GM21529 (cell line): ENCODE data around the gene ATAD3C.
"Not testable (repeated sequence)": the region's sequence is repeated elsewhere in the genome, so short reads cannot be mapped to it uniquely, and the experiment has no call there.

ENCODE experiments used
- ATAC-seq: cut with Tn5 transposase; IDR thresholded peaks from one replicate; pipeline ENCODE4 v1.9.1; 2021; ENCODE audit not compliant: unreplicated experiment

Gene ATAD3C

DNA sequence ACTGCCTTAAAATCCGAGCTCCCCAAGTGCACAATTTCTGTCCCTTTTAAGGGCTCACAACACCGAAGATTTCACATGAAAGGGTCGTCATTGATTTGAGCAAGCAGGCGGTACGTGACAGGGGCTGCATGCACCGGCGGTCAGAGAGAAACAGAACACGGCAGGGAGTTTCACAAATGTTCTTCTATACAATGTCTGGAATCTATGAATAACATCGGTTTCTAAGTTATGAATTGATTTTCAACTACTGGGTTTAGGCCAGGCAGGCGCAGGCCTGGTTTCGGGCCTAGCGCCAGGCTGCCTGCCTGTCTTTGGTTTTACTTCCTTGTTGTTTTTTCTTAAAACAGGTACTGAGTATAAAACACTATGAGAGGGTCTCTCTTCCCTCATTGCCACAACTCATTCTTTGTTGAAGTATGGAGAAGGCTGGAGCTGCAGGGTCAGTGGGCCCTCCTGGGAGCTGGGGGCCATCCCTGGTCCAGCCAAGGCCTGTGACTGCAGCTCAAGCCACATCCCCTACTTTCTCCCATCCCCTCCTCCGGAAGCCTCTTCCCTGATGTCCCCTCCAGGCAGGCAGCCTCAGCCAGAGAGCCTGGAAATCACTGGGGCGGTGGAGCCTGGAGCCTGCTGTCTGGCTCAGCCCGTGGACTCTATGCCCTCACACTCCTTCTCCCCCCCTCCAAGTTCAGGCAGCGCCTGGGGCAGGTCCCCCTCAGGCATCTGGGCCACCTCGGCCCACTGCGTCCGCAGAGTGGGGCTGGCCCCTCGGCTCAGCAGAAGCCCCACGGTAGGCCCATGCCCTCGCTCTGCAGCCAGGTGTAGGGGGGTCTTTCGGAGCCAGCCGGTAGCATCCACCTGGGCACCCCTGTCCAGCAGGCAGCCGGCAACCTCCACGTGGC, 30.8 kb upstream of the ATAD3C start:
- ATAC-seq = no peak

DNA sequence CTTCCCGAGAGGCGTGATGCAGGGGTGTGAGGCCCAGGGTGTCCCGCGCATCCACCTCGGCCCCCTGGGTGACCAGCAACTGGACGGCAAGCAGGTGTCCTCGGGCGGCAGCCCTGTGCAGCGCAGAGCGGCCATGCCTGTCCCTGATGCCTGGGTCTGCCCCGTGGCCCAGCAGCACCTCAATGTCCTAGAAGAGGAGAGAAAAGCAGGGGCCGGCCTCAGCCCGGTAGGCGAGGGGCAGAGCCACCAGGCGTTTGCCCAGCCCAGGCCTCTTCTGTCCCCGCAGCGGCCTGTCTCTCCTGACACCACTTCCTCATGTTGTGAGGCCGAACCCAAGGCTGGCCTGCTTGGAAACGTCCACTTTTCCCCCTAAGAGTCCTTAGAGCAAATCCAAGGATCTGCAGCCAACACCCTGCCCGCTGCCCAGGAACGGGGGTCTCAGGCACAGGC, 30.1 kb upstream of the ATAD3C start:
- ATAC-seq = no peak

DNA sequence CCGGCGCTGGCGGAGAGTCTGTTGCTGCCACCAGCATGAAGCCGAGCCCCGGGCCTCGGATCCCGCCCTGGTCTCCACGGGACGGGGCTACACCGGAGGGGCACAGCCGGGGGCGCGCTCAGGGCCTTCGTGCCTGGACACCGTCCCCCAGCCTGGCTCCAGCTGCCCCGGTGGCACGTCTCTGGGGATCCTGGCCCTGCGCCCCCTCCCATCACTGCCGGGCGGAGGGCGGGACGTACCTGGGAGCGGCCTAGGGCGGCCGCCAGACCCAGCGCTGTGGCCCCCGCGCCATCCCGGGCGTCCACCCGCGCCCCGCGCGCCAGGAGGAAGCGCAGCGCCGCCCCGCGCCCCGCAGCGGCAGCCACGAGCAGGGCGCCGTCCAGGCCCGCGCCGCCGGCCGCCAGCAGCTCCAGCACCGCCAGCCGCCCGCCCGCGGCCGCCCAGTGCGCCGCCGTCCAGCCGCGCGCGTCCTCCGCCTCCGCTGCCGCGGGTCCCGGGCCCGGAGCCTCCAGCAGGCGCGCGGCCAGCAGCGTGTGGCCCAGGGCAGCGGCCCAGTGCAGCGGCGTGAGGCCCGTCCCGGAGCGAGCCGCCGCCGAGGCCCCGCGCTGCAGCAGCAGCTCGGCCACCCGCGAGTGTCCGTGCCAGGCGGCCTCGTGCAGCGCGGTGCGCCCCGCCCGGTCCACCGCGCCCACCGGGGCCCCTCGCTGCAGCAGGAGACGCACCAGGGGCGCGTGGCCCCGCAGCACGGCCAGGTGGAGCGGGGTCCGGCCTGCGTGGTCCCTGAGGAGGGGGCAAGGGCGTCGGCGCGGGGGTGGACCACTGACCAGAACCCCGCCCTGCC, 29.5 kb upstream of the ATAD3C start:
- no peak for ATAC-seq

DNA sequence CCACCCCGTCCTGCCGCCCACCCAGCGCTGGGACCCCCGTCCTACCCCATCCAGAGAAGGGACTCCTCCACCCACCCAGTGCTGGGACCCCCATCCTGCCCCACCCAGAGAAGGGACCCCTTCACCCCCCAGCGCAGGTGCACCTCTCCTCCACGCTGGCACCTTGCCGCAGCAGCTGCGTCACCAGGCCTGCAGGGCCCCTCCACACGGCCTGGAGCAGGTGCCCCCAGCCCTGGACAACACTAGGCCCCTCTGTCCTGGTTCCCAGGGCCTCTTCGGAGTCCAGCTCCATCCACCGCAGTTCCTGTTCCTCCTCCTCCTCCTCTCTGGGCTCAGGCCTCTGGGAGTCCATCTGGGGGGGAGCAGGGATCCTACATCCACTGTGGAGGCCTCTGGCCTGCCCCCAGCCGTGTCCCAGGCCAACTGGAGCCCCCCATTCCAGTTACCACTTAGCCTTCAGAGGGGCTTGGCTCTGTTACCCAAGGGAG, 28.8 kb upstream of the ATAD3C start:
- no peak for ATAC-seq

DNA sequence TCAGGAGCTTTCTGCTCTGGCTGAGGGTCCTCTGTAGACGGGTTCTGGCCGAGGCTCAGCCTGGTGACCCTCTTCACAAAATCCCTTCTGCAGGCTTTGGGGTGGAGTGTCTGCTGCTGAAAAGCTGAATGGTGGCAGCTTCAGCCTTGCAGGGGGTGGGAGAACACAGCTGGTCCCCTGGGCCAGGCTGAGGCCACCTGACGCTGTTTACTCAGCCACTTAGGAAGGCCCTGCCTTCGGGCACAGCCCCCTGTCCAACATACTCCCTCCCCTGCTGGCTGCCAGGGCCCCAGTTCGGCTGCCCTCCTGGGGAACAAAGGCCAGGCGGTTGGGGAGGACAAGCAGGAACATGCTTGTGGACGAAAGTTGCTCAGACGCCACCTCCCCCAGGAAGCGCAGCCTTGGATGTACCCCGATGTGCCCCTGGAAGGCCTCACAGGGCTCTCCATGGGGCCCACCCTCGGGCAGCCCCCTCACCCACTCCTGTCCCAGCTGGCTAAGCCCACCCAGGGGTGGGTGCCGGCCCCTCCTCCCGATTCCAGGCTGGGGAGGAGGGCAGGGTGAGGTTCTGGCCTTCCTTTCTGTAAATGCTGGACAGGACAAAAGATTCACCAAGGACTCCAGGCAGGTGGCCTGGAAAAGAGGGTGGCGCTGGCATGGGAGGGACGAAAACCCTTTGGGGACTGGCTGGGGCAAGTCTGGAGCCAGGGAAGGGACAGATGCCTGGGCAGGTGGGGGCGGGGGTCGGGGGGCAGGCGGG, 28.2 kb upstream of the ATAD3C start, which contains the start of gene ANKRD65:
ANKRD65 (minus strand) TSS at position 130 of the 760 bp plus-strand sequence. CDS start 271 bp downstream, outside the sequence.
- no peak for ATAC-seq

DNA sequence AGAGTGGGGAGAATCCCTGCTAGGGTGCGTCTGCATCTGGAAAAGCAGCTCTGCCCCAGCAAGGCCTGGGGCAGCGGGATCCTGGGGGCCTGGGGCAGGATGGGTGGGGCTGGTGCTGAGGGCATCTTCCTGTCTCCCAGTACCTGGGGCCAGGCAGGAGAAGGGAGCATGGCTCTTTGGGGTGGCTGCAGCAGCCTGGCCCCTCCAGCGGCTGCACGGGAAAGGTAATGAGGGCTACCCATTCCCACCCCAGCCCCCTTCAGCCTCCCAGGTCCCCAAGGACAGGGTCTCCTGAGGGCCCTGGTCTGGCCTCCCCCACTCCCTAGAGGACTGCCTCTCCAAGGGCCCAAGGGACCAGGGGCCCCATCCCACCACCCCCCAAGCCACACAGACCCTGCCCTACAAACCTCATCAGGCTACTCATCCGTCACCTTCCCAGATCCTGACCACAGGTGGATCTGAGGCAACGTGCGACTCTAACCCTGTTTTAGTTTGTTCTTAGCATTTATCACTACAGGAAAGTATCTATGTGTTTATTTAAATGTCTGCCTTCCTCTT, 27.5 kb upstream of the ATAD3C start:
- ATAC-seq = no peak

DNA sequence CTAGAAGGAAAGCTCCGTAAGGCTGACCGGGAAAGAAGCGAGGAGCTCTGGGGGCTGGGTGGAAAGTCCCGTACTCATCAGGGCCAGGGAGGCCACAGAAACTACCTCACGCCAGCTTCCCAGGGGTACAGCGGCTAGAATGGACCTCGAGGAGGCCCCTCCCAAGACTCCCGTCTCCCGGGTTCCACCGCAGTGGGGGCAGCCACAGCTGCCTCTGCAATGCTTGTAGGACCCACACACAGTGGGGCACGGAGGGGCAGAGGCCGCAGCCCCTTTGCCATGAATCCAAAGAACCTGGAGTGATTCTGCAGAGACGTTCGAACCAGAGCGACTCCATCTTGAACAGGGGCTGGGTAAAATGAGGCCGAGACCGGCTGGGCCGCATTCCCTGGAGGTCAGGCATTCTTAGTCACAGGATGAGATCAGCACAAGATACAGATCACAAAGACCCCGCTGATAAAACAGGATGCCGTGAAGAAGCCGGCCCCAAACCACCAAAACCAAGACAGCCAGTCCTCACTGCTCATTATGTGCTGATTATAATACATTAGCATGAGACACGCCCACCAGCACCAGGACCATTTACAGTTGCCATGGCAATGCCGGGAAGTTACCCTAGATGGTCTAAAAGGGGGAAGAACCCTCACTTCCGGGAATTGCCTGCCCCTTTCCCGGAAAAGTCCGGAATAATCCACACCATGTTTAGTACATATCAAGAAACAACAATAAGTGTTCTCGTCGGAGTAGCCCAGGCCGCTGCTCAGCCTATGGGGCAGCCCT, 26.8 kb upstream of the ATAD3C start:
- no peak for ATAC-seq

DNA sequence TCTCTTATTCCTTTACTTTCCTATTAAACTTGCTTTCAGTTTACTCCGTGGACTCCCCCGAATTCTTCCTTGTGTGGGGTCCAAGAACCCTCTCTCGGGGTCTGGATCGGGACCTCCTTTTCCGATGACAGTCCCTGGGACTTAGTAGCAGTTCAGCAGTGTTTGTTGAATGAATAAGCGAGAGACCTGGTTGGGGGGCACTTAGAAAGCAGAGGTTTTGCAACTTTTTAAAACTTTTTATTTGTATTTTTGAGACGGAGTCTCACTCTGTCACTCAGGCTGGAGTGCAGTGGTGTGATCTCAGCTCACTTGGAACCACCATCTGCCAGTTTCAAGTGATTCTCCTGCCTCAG, 26.3 kb upstream of the ATAD3C start:
- no peak for ATAC-seq

DNA sequence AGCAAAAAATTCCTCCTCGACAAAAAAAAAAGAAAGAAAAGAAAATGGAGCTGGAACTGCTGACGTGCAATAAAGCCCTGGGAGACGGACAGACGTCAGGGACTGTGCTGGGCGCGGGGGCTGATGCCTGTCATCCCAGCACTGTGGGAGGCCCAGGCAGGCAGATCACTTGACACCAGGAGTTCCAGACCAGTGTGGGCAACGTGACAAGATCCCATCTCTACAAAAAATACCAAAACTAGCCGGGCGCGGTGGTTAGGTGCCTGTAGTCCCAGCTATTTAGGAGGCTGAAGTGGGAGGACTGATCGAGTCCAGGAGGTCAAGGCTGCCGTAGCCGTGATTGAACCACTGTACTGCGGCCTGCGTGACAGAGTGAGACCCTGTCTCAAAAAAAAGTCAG, 24.8 kb upstream of the ATAD3C start:
- ATAC-seq = no peak

DNA sequence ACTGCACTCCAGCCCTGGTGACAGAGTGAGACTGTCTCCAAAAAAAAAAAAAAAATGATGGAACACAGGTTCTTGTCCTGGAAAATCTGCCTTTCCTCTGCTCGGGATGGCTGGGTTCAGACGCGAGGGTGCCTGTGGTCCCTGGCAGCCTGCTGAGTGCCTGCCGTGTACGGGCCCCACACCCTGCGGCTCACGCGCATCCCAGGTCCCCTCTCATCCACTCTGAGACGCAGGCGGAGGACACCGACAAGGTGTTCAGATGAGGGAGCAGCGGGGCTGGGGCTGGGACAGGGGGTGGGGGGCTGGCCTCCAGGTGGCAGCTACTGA, 24.1 kb upstream of the ATAD3C start:
- no peak for ATAC-seq

DNA sequence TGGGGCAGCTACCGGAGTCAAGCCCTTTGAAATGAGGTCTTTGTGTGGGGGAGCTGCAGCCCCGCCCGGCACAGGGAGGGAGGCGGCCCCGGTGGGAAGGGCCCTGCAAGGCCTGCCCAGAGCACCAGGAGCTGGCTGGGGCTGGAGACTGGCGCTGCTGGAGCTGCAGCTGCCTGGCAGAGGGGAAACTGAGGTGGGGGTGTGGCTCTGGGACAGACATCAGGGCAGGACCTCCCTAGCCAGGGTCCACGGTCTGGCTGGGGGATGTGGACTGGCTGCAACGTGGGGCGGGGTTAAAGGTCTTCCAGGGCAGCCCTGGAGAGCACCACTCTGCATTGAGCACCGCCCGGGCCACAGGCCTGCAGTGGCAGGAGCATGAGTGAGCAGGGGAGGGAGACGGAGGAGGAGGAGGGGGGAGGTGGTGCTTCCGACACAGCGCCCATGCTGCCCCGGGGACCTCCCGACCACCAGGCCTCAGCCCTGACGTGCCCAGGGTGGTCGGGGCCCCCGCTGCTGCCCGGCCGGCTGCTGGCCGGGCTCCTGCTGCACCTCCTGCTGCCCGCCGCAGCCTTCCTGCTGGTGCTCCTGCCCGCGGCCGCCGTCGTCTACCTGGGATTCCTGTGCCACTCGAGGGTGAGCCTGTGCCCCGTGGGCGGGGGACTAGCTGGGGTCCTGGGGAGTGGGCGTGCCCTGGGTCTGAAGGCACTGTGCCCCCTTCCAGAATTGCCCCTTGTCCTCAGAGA, 23.6 kb upstream of the ATAD3C start:
- ATAC-seq = no peak

DNA sequence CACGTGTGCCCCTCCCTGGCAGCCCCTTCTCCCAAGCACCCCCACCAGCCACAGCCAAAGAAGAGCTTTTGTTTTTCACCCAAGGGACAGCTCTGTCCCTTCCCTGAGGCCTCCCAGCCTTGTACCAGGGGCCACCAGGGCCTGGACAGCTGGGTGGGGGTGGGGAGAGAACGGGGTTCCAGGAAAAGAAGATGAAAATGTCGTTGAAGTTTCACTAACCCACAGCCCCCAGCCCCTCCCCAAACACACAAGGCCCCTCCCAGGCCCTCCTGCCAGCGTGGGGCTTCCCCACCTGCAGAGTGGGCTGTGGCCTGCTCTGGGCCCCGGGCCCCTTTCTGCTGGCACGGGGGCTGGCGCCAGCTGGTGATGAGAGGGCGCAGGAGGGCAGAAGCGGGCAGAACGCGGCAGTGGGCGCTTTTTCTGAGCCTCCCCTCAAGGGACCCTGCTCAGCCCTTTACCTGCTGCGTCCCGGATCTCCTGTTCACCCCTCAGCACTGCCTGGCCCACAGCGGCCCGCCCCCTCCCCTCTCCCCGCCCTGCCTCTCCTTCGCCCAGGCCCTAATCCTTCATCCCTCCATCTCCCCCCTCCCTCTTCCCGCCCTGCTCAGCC, 22.9 kb upstream of the ATAD3C start:
- no peak for ATAC-seq

DNA sequence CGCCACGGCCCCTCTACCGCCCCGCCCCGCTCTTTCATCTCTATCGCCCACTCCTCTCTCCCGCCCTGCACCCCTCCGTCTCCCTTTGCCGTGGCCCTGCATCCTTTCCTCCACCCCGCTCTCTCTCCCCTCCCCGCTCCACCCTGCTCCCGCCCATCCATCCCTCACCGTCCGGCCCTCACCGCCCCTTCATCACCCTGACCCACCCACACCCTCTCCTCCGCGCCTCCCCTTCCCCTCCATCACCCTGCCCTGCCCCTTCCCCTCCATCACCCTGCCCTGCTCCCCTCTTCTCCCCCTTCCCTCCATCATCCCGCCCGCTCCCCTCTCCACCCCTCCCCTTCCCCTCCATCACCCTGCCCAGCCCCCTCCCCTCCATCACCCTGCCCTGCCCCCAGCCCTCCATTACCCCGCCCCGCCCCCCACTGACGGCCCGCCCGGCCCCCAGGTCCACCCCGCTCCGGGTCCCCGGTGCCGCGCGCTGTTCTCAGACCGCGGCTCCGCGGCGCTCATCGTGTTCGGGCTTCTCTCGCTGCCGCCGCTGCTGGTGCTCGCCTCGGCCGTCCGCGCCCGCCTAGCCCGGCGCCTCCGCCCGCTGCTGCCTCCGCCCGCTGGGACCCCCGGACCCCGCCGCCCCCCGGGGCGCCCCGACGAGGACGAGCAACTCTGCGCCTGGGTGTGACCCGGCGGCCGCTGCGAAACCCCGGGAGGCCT, 22.2 kb upstream of the ATAD3C start:
- ATAC-seq = no peak

DNA sequence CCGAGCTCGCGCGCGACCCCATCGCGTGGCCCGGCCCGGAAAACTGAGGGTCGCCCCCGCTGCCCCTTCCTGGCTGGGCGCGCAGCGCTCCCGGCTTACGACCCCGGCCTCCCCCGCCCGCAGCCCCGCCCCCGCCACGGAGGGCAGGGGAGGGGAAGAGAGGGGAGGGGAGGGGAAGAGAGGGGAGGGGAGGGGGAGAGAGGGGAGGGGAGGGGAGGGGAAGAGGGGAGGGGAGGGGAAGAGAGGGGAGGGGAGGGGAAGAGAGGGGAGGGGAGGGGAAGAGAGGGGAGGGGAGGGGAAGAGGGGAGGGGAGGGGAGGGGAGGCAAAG, 21.7 kb upstream of the ATAD3C start:
- ATAC-seq = no peak

DNA sequence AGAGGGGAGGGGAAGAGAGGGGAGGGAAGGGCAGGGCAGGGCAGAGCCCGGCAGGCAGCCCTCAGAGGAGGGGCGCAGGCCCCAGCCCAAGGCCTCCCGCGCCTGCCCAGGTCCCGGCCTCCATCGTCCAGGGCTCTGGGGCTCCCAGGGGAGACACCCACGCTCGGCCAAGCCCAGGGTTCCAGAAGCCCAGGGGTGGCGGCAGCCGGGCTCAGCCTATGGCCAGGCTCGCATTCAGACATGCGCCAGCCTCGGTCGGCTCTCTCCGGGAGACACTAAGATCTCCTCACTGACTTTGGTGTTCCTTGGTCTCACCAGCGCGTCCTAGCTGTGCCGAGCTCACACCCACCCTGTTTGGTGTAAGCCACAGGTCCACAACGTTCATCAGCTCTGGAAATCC, 21.3 kb upstream of the ATAD3C start:
- ATAC-seq = no peak

DNA sequence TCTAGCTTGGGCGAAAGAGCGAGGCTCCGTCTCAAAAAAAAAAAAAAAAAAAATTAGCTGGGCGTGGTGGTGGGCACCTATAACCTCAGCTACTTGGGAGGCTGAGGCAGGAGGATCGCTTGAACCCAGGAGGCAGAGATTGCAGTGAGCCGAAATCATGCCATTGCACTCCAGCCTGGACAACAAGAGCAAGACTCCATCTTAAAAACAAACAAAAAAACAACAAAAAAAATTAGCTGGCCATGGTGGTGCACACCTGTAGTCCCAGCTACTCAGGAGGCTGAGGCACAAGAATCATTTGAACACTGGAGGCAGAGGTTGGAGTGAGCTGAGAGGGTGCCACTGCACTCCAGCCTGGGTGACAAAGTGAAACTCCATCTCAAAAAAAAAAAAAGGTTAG, 20.5 kb upstream of the ATAD3C start:
- ATAC-seq = not testable (repeated sequence)

DNA sequence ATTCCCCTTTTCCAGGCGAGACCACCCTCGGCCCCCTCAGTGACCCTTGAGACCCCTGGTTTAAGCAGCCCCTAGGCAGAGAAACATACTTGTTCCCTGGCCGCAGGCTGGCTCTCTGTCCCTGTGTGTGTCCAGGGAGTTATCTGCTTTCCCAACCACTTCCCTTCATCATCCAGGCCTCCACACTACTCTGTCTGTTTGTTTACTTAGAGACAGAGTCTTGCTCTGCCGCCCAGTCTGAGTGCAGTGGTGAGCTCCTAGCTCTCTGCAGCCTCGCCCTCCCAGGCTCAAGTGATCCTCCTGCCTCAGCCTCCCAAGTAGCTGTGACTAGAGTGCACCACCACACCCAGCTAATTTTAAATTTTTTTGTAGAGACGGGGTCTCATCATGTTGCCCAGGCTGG, 19.8 kb upstream of the ATAD3C start:
- ATAC-seq = no peak

DNA sequence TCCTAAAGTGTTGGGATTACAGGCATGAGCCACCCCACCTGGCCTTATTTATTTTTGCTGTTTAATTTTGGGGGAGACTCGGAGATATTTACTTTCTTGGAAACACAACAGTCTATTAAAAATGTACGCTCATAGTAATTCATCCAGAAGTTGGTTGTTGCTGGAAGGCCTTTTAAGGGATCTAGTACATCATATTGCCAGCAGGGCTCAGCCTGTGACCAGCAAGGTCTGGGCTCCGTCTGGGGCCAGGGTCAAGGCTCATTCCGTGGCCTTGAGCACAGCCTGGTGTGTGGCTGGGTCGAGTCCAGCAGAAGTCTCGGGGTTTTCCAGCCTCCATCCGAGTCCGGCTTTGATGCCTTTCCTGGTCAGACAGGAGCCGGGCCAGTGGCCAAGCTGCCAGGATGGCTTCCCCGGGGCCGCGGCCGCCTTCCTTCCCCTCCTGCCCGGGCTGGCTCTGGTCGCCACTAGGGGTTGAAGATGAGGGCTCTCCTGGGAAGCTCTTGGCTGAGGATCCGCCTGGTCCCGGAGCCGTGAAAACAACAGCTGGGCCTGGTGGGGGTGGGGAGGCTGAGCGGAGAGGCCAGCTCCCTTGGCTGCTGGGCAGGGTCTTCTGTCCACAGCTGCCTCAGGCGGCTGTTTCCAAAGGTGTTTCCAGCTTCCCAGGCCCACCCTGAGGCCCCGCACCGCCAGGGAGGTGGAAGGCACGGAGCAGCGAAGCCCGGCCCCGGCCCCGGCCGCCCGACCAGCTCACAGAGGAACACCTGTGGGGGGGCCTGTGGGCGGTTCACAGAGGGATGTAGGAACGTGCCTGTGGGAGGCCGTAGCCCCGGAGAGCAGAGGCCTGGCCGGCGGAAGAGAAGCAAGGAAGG, 19.1 kb upstream of the ATAD3C start:
- no peak for ATAC-seq
